Endothelial cell of umbilical vein (primary cell): ENCODE measurements around the gene S100A7. TPM values are rescaled to one million over a fixed set of nuclear protein-coding genes. Genes with fewer than 3 reads are reported as not detected.

Experiments used
- polyA plus RNA-seq, 4 experiments: library from polyadenylated mRNA; depleted of rRNA in 3 of 4; stranded (reverse) in 3 of 4; unstranded in 1 of 4; fragments of >200 nt; gene quantifications; 2 replicates each; pipeline versions ENCODE4 v1.2.1 to v1.2.3, GENCODE V29; 2011 to 2012; ENCODE audit warnings: missing spikeins in 1 of 4
- total RNA-seq: library from RNA; stranded (reverse); gene quantifications from 2 replicates; pipeline ENCODE4 v1.2.3, GENCODE V29; 2021

The S100A7 gene
- total and polyA plus RNA-seq, 2 donors (not counting 3 experiments of a cell fraction or from before 2014, with no cell fraction given) = not detected

Other genes with a start within 250 kb of the S100A7 start
- not detected in 2 replicates for gene PRR9, start 243.1 kb downstream of the S100A7 start, total RNA-seq
- not detected in 2 replicates for gene PRR9, start 243.1 kb downstream of the S100A7 start, polyA plus RNA-seq
- gene LORICRIN, start 201.0 kb downstream of the S100A7 start, total RNA-seq = not detected in 2 replicates
- not detected in 2 replicates for gene LORICRIN, start 201.0 kb downstream of the S100A7 start, polyA plus RNA-seq
- not detected in 2 replicates for gene PGLYRP3, start 147.7 kb downstream of the S100A7 start, total RNA-seq
- gene PGLYRP3, start 147.7 kb downstream of the S100A7 start, polyA plus RNA-seq = not detected in 2 replicates
- not detected in 2 replicates for gene PGLYRP4, start 111.8 kb downstream of the S100A7 start, total RNA-seq
- not detected in 2 replicates for gene PGLYRP4, start 111.8 kb downstream of the S100A7 start, polyA plus RNA-seq
- not detected in 2 replicates for gene S100A9, start 102.8 kb downstream of the S100A7 start, total RNA-seq
- gene S100A9, start 102.8 kb downstream of the S100A7 start, polyA plus RNA-seq = not detected in 2 replicates
- gene S100A12, start 85.0 kb downstream of the S100A7 start, total RNA-seq = not detected in 2 replicates
- not detected in 2 replicates for gene S100A12, start 85.0 kb downstream of the S100A7 start, polyA plus RNA-seq
- not detected in 2 replicates for gene S100A8, start 69.6 kb downstream of the S100A7 start, total RNA-seq
- gene S100A8, start 69.6 kb downstream of the S100A7 start, polyA plus RNA-seq = not detected in 2 replicates
- not detected in 2 replicates for gene S100A7A, start 44.1 kb downstream of the S100A7 start, total RNA-seq
- gene S100A7A, start 44.1 kb downstream of the S100A7 start, polyA plus RNA-seq = not detected in 2 replicates
- 908 and 937 TPM in 2 replicates for gene S100A6, start 75.3 kb upstream of the S100A7 start, total RNA-seq
- 552 and 1,048 TPM in 2 replicates for gene S100A6, start 75.3 kb upstream of the S100A7 start, polyA plus RNA-seq
- not detected in 2 replicates for gene S100A5, start 80.3 kb upstream of the S100A7 start, total RNA-seq
- not detected in 2 replicates for gene S100A5, start 80.3 kb upstream of the S100A7 start, polyA plus RNA-seq
- not detected in 2 replicates for gene S100A4, start 85.2 kb upstream of the S100A7 start, total RNA-seq
- 0.62 and 1.1 TPM in 2 replicates for gene S100A4, start 85.2 kb upstream of the S100A7 start, polyA plus RNA-seq
- 0.42 TPM in 1 of 2 replicates, not detected in the other for gene S100A3, start 88.6 kb upstream of the S100A7 start, total RNA-seq
- 1.3 and 1.9 TPM in 2 replicates for gene S100A3, start 88.6 kb upstream of the S100A7 start, polyA plus RNA-seq
- 4.0 and 4.4 TPM in 2 replicates for gene S100A2, start 105.2 kb upstream of the S100A7 start, total RNA-seq
- 3.9 and 4.3 TPM in 2 replicates for gene S100A2, start 105.2 kb upstream of the S100A7 start, polyA plus RNA-seq
- 545 and 701 TPM in 2 replicates for gene S100A16, start 152.5 kb upstream of the S100A7 start, total RNA-seq
- gene S100A16, start 152.5 kb upstream of the S100A7 start, polyA plus RNA-seq = 1,770 and 2,016 TPM in 2 replicates
- 0.35 TPM in 1 of 2 replicates, not detected in the other for gene S100A14, start 155.7 kb upstream of the S100A7 start, total RNA-seq
- 0.10 TPM in 1 of 2 replicates, not detected in the other for gene S100A14, start 155.7 kb upstream of the S100A7 start, polyA plus RNA-seq
- 155 and 255 TPM in 2 replicates for gene S100A13, start 166.9 kb upstream of the S100A7 start, total RNA-seq
- gene S100A13, start 166.9 kb upstream of the S100A7 start, polyA plus RNA-seq = 332 and 360 TPM in 2 replicates
- not detected in 2 replicates for gene S100A1, start 167.8 kb upstream of the S100A7 start, total RNA-seq
- gene S100A1, start 167.8 kb upstream of the S100A7 start, polyA plus RNA-seq = not detected in 2 replicates
- 72.1 and 74.4 TPM in 2 replicates for gene CHTOP, start 173.4 kb upstream of the S100A7 start, total RNA-seq
- gene CHTOP, start 173.4 kb upstream of the S100A7 start, polyA plus RNA-seq = 47.1 and 62.0 TPM in 2 replicates
- 36.5 and 36.8 TPM in 2 replicates for gene SNAPIN, start 198.1 kb upstream of the S100A7 start, total RNA-seq
- gene SNAPIN, start 198.1 kb upstream of the S100A7 start, polyA plus RNA-seq = 47.3 and 55.1 TPM in 2 replicates
- gene ILF2, start 210.3 kb upstream of the S100A7 start, total RNA-seq = 271 TPM in 2 replicates
- gene ILF2, start 210.3 kb upstream of the S100A7 start, polyA plus RNA-seq = 289 and 303 TPM in 2 replicates
- gene NPR1, start 218.0 kb upstream of the S100A7 start, total RNA-seq = 9.8 and 10.5 TPM in 2 replicates
- 13.3 and 13.8 TPM in 2 replicates for gene NPR1, start 218.0 kb upstream of the S100A7 start, polyA plus RNA-seq